RWPE1 (cell line): ENCODE measurements around the gene SPINK13.

ENCODE experiments used
- CTCF ChIA-PET: fragments of 350-600 bp; sonication (Branson Sonifier 250); formaldehyde crosslinking; extraction: SDS; loops from one replicate; lab custom pipeline; 2021; lab: Yijun Ruan, JAX
- POLR2A ChIA-PET: fragments of 400-600 bp; formaldehyde crosslinking; extraction: SDS; loops from one replicate; lab custom pipeline; 2020; ENCODE audit warnings: antibody characterized with exemption; ENCODE audit not compliant: low non-redundant PET; lab: Yijun Ruan, JAX
- DNase-seq: peaks from one replicate; pipeline ENCODE4 v3.0.0; 2012; ENCODE audit warnings: low spot score
- H3K27ac ChIP-seq: fragments of 450-650 bp; 2 replicates; pipeline ENCODE4 v1.5.1; 2017
- TF ChIP-seq, protein P1 (sequence below): fragments of 450-650 bp; conservative IDR thresholded peaks from 2 replicates; pipeline ENCODE4 v1.5.1; 2017; ENCODE audit warnings: low read depth, mild to moderate bottlenecking

SPINK13 gene

DNA sequence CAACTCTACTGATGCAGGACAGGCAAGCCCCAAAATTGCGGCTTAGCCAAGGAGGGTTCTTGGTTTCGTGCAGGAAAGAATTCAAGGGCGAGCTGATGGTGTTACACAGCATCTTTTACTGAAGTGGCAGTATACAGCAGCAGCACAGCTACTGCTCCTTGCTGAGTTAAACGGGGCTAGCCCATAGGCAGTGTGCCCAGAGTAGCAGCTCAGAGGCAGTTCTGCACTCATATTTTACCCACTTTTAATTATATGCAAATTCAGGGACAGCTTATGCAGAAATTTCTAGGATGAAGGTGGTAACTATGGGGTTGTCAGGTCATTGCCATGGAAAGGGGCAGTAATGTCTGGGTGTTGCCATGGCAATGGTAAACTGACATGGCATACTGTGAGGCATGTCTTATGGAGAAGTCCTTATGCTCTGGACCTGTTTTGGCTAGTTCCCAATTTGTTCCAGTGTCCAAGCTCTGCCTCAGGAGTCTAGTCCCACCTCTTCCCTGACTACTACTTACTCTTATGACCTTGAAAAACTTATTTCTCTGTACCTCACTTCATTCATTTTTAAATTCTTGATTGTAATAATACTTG is 64.8 kb downstream of the SPINK13 start:
- no peak for DNase-seq
- H3K27ac ChIP-seq = no peak overlapping the region
- ChIA-PET POLR2A (no interaction called here), CTCF (no interaction called here)
- TF ChIP-seq, protein P1, sequence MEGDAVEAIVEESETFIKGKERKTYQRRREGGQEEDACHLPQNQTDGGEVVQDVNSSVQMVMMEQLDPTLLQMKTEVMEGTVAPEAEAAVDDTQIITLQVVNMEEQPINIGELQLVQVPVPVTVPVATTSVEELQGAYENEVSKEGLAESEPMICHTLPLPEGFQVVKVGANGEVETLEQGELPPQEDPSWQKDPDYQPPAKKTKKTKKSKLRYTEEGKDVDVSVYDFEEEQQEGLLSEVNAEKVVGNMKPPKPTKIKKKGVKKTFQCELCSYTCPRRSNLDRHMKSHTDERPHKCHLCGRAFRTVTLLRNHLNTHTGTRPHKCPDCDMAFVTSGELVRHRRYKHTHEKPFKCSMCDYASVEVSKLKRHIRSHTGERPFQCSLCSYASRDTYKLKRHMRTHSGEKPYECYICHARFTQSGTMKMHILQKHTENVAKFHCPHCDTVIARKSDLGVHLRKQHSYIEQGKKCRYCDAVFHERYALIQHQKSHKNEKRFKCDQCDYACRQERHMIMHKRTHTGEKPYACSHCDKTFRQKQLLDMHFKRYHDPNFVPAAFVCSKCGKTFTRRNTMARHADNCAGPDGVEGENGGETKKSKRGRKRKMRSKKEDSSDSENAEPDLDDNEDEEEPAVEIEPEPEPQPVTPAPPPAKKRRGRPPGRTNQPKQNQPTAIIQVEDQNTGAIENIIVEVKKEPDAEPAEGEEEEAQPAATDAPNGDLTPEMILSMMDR = no peak

DNA sequence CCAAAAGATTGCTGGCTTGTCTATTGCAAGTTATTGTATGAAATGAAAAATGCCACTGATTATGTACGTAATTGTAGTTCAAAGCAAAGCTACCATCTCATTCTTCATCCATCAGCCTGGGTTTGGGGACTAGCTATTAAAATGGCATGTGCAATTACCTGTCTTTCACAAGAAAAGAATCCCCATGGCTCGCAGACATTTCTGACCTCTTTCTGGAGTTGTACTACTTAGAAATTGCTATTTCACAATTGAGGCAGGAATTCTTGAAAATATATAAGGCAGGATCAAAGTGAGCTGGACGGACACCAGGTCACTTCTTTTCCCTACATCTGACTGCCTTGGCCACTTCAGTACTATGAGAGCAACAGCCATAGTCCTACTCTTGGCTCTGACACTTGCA is 66.7 kb downstream of the SPINK13 start, which contains the start of gene SPINK9:
SPINK9 (plus strand) TSS at position 301 of the 400 bp plus-strand sequence; CDS start at position 356, 55 bp downstream.
- TF ChIP-seq, protein P1 = no peak
- ChIA-PET POLR2A (no interaction called here), CTCF (interaction anchor here (0.5 to 1.3 kb wide), 2 partner anchors 12 to 155 kb away, joined by 3 read pairs; no protein-coding TSS in a partner anchor)
- DNase-seq = no peak
- H3K27ac ChIP-seq = no peak within 1 kb of the TSS
